NB4 (cell line): ENCODE results near the gene ADAMTS18.

ENCODE experiments used
- DNase-seq: peaks from one replicate; pipeline ENCODE4 v3.0.0; 2010; ENCODE audit warnings: low read depth
- H3K4me3 ChIP-seq: one replicate; pipeline ENCODE4 v1.5.1; 2011; ENCODE audit warnings: mild to moderate bottlenecking, low read depth, low read length, moderate library complexity
- MAX ChIP-seq: IDR thresholded peaks from 2 replicates; pipeline ENCODE4 v1.6.1; 2011; ENCODE audit warnings: low read depth, low read length
- MYC ChIP-seq: IDR thresholded peaks from 2 replicates; pipeline ENCODE4 v1.6.1; 2011; ENCODE audit warnings: low read depth, low read length
- POLR2A ChIP-seq: IDR thresholded peaks from 2 replicates; pipeline ENCODE4 v1.6.1; 2011; ENCODE audit warnings: mild to moderate bottlenecking; ENCODE audit not compliant: insufficient read length; ENCODE audit errors: extremely low read depth
- TF ChIP-seq, protein P1 (sequence below): IDR thresholded peaks from one replicate; pipeline ENCODE4 v1.5.1; 2012; ENCODE audit warnings: low read depth, low read length

ADAMTS18 gene

GRCh38 chr16:77328768-77329167, 106.1 kb downstream of the ADAMTS18 start:
- TF ChIP-seq MYC (no peak), POLR2A (no peak), MAX (no peak)
- TF ChIP-seq, protein P1, sequence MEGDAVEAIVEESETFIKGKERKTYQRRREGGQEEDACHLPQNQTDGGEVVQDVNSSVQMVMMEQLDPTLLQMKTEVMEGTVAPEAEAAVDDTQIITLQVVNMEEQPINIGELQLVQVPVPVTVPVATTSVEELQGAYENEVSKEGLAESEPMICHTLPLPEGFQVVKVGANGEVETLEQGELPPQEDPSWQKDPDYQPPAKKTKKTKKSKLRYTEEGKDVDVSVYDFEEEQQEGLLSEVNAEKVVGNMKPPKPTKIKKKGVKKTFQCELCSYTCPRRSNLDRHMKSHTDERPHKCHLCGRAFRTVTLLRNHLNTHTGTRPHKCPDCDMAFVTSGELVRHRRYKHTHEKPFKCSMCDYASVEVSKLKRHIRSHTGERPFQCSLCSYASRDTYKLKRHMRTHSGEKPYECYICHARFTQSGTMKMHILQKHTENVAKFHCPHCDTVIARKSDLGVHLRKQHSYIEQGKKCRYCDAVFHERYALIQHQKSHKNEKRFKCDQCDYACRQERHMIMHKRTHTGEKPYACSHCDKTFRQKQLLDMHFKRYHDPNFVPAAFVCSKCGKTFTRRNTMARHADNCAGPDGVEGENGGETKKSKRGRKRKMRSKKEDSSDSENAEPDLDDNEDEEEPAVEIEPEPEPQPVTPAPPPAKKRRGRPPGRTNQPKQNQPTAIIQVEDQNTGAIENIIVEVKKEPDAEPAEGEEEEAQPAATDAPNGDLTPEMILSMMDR = no peak
- DNase-seq = no peak
- H3K4me3 ChIP-seq = no peak overlapping the region

GRCh38 chr16:77328274-77328673, 106.6 kb downstream of the ADAMTS18 start:
- no peak for DNase-seq
- no peak overlapping the region for H3K4me3 ChIP-seq
- TF ChIP-seq, protein P1 = no peak
- TF ChIP-seq POLR2A (no peak), MYC (no peak), MAX (no peak)

- TF ChIP-seq, protein P1 = no peak
- no peak for TF ChIP-seq MYC
- no peak for TF ChIP-seq POLR2A
- DNase-seq = no peak
- no peak overlapping the region for H3K4me3 ChIP-seq
Measured at GRCh38 chr16:77327717-77328116, 107.1 kb downstream of the ADAMTS18 start.

DNA sequence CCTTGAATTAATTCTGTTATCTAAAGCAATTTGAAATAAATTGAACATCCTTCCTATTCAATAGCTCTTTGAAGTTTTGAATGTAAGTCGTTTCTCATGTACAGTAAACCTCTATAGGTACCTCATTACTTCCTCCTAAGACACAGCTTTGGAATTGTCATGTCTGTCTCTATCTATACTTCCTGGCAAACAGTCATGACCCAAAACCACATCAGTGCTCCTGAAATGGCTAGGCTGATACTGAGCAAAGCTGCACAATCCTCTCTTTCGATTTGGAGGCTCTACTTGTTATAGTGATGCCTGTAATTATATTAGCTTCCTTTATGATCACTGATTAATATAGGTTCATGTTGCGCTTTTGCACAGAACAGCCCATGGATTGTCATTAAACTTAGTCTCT, 110.1 kb downstream of the ADAMTS18 start:
- H3K4me3 ChIP-seq = no peak overlapping the region
- TF ChIP-seq, protein P1 = no peak
- TF ChIP-seq MYC = no peak
- no peak for TF ChIP-seq MAX
- no peak for TF ChIP-seq POLR2A
- DNase-seq = no peak

GRCh38 chr16:77323695-77324094, 111.1 kb downstream of the ADAMTS18 start:
- no peak overlapping the region for H3K4me3 ChIP-seq
- no peak for TF ChIP-seq MYC
- no peak for TF ChIP-seq MAX
- no peak for TF ChIP-seq POLR2A
- TF ChIP-seq, protein P1 = no peak
- DNase-seq = no peak

GRCh38 chr16:77322757-77323156, 112.1 kb downstream of the ADAMTS18 start:
- no peak for TF ChIP-seq MYC
- TF ChIP-seq MAX = no peak
- no peak for TF ChIP-seq POLR2A
- DNase-seq = no peak

More at GRCh38 chr16:77322757-77323156, 112.1 kb downstream of the ADAMTS18 start:
- no peak overlapping the region for H3K4me3 ChIP-seq
